ENCODE measurements around the gene JAK1.

GRCh38 chr1:64864018-64864940 lies 102.1 kb downstream of the JAK1 start:
- TF ChIP-seq POLR2A (IDR thresholded peaks at IDR 0.05) (no peak), CTCF (IDR thresholded peaks at IDR 0.05 in 8 of 11, conservative IDR thresholded peaks at IDR 0.05 in 3 of 11) (no peak), POLR2AphosphoS5 (IDR thresholded peaks at IDR 0.05) (peak; percentile 76 to 97 (median 93))

Measured in spleen (tissue), 7 donors.